ENCODE measurements around the gene DBET.
"Not testable (repeated sequence)": the region's sequence is repeated elsewhere in the genome, so short reads cannot be mapped to it uniquely, and the experiment has no call there.

DBET gene

GRCh38 chr4:190064342-190064741 lies at the start of gene DBET:
TSS of gene DBET (plus strand) at chr4:190064502.
- DNase-seq, result not testable (repeated sequence)

DNA sequence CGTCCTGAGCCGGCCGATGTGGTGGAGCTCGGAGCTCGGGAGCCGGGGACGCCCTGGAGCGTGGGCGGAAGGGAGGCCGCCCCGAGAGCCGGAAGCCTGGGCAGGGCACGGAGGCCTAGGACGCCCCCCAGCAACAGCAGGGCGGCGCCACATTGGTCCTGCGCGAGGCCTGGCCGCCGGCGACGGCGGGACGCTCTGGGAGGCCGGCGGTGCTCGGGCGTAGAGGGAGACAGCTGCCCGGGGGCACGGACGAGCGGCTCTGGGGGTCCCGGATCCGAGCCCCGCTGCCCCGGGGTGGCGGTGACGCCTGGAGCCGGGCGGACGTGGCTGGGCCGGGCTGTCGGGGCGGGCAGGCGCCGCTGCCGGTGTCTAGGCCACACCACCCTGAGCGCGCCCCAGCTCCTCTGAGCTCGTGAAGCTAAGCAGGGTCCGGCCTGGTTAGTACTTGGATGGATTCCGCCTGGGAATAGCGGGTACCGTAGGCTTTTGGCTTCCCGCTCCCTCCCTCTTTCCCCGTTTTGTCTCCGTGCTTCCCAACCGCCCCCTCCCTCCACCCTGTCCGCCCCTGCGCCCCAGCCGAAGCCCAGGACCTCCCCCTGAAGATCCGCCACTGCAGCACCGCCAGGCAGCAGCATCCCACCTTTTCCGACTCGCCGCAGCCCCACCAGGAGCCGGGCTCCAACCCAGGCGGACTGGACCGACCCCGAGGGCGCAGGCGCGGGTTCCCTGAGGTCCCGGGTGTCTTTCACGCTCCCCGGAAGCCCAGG lies 49.3 kb upstream of the DBET start:
- DNase-seq, result no peak

GRCh38 chr4:190015538-190016368 lies 48.5 kb upstream of the DBET start:
- no peak for DNase-seq

DNA sequence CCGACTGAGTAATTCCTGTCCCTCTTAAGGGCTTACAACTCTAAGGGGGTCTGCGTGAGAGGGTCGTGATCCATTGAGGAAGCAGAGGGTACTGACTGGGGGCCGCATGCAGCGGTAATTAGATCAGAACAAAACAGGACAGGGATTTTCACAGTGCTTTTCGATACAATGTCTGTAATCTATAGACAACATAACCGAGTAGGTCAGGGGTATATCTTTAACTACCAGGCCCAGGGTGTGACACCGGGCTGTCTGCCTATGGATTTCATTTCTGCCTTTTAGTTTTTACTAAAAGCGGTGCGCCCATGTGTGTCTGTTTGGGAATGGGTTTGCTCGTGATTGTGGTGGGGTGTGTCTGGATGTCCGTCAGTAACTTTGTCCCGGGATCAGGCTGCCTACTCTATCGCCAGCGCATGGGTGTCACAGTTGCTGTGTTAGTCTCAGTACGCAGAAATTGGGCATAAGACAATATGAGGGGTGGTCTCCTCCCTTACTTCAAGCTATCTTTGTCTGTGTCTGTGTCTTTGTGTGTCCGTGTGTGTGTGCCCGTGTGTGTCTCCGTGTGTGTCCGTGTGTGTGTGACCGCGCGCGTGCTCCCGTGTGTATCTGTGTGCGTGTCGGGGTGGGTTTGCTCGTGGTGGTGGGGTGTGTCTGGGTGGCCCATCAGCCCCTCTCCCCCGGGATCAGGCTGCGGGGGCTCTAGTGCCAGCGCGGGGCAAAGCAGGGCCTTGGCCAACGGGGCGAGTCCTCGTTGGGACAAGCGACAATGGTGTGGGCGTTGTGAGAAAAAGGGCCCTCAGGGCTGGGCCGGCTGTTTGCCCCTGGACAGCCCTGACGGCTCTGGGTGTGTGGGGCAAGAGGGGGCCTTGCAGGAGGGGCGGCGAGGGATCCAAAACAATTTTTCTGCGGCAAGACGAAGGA lies 47.7 kb upstream of the DBET start:
- DNase-seq, result no peak

DNA sequence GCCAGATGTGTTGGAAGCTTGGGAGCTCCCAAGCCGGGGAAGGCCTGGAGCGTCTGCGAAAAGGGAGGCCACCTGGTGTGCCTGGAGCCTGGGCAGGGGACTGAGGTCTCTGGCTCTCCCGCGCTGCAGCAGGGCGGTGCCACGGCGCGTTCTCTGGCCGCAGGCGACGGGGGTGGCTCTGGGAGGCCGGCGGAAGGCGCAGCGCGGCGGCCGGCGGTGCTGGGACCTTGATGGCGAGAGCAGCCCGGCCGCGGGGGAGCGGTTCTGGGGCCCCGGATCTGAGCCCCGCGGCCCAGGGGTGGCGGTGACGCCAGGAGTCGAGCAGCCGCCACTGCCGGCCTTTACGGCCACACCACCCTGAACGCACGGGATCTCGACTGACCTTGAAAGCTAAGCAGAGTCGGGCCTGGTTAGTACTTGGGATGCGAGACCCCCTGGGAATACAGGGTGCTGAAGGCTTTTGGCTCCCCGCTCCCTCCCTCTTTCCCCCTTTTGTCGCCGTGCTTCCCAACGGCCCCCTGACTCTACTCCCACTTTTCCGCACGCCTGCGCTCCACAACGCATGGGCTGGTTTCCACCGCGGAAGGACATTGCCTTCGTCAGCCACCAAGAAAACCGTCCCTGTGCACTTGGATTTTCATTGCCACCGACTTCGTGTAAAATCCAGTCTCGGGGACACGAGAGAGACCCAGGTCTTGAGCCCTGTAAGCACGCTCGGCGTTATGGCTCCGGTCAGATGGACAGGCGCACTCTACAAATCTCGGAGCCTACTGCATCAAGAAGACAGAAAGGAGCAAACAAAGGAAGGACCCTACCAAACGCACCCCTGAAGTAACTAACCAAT lies 46.7 kb upstream of the DBET start:
- DNase-seq, result no peak

GRCh38 chr4:190018201-190018920 lies 45.9 kb upstream of the DBET start:
- DNase-seq, result no peak

DNA sequence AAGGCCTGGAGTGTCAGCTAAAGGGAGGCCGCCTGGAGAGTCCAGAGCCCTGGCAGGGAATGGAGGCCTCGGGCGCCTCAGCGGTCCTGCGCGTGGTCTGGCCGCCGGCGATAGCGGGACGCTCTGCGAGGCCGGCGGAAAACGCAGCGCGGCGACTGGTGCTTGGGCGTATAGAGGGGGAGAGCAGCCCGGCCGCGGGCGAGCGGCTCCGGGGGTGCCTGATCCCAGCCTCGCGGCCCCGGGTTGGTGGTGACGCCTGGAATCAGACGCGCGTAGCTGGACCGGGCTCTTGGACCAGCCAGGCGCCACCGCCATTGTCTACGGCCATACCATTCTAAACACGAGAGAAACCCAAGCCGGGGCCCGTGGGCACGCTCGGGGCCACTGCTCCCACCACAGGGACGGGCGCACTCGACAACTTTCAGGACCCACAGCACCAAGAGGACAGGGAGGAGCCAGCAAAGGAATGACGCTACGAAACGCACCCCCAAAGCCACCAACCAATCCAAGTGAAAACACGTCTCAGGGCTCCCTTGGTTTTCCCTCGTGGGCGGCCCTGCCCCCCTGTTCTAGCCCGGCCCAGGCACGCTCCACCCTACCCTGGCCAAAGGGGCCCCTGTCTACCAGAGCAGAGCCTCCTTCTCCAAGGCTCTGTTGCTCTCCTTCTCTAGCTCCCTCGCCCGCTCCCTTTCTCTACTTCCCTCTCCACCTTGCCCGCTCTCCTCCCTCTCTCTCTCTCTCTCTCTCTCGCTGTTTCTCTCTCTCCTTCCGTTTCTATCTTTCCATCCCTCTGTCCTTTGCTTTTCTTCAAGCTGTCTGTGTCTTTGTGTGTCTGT lies 45.1 kb upstream of the DBET start:
- no peak for DNase-seq

GRCh38 chr4:190019859-190020463 lies 44.3 kb upstream of the DBET start:
- DNase-seq, result not testable (repeated sequence)

DNA sequence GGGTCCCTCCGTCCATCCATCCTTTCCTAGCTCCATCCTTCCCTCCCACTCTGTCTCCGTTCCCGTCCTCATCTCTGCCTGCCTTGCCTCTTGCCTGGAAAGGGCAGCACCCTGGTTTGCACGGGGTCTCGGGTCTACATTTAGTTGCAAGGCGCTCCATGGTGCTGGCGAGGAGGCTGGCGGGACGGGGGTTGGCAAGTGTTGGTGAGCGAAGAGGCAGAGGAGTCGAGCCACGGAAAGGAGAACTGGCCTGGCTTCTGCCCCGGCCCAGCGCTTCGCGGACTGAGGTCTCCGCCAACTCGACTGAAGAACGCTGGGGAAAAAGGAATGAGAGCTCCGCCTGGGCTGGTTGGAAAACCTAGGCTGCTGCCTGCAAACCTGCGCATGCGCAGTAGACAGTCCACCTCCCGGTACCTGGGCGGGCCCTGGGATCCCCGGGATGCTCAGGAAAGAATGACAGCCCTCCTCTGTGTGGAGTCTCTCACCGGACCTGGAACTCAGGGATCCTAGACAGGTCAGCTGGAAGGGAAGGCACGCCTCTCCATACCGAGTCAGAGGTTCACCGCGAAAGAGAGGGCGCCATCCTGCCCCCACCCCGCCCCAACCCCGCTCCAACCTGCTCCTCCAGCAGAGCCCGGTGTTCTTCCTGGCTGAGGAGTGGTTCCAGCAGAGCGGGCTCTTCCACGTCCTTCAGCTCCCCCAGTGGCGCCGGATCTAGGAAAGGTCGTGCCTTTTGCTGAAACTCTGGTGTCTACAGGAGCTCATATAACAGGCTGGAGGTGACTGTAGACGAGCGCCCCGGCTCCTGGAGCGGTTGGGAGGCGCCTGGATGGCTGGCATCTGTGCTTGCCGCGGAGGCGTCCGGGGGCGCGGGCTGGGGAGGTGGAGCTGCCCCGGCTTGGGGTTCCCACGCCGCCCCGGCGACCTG lies 43.2 kb upstream of the DBET start:
- DNase-seq, result peak; percentile 24

- DNase-seq, result not testable (repeated sequence)
Measured at GRCh38 chr4:190021973-190022372, 42.3 kb upstream of the DBET start.

GRCh38 chr4:190022614-190023281 lies 41.6 kb upstream of the DBET start:
- not testable (repeated sequence) for DNase-seq

DNA sequence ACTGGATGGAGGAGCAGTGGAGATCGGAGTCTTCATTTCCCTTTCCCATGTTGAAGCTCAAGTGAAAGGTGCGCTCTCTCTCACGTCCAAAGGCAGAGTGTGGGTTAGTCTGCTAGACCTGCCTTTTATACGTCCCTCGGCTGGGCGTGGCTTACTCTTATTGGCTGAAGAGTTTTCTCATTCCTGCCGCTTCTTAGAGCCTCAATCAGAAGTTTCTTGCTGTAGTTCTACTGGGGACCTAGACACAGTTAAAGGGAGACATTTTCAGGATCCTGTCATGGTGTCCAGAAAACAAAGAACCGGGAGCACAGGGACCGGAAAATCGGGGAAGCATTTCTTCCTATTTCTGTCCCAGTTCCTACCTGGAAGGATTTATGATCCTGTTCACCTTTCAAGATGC lies 37.1 kb upstream of the DBET start, which contains the start of gene FRG2:
Gene FRG2 (minus strand): TSS at position 101 of the 400 bp plus-strand sequence. CDS start 52 bp downstream, at position 49.
- DNase-seq, result not testable (repeated sequence)

- not testable (repeated sequence) for DNase-seq
Measured at GRCh38 chr4:190031264-190031663, 33.0 kb upstream of the DBET start.

GRCh38 chr4:190037704-190038388 lies 26.5 kb upstream of the DBET start:
- not testable (repeated sequence) for DNase-seq

DNA sequence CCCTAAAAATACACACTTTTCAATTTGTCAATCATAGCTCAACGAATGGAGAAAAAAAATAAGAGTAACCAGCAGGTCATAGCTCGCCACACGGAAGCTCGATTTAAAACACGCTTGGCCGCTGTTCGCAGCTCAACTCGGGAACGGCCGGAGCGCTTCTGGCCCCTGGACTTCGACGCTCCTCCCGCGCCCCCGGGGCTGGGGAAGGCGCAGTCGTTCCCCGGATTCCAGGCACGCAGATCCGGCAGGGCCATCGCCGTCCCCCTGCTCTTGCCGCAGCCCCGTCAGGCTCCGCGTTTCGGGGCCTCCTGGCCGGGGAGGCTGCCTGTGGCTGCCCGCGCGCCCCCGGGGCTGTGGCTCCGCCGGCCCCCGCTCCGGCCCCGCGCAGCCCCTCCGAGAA lies 23.4 kb upstream of the DBET start:
- not testable (repeated sequence) for DNase-seq

- DNase-seq, result not testable (repeated sequence)
Measured at GRCh38 chr4:190047627-190048026, 16.7 kb upstream of the DBET start.
